Duodenal mucosa (tissue), 2 donors: Measurements from ENCODE around the gene ROR2.

Experiments
- H3K27ac ChIP-seq: one replicate; pipeline ENCODE4 v1.7.0; 2013; ENCODE audit warnings: low read depth, low read length
- H3K27me3 ChIP-seq, 2 donors: one replicate each; pipeline ENCODE4 v1.7.0; 2013; ENCODE audit warnings: low read length in 2 of 2, control low read depth in 1 of 2; ENCODE audit not compliant: insufficient read depth in 2 of 2, control insufficient read depth in 1 of 2
- H3K36me3 ChIP-seq, 2 donors: one replicate each; pipeline ENCODE4 v1.7.0; 2013; ENCODE audit warnings: low read length in 2 of 2, control low read depth in 1 of 2; ENCODE audit not compliant: insufficient read depth in 2 of 2, control insufficient read depth in 1 of 2
- H3K4me1 ChIP-seq, 2 donors: one replicate each; pipeline ENCODE4 v1.7.0; 2013; ENCODE audit warnings: low read length in 2 of 2, control low read depth in 1 of 2; ENCODE audit not compliant: insufficient read depth in 2 of 2, control insufficient read depth in 1 of 2
- H3K4me3 ChIP-seq, 2 donors: one replicate each; pipeline ENCODE4 v1.7.0; 2013; ENCODE audit warnings: low read length in 2 of 2, low read depth in 1 of 2
- H3K9ac ChIP-seq, 2 donors: one replicate each; pipeline ENCODE4 v1.7.0; 2013; ENCODE audit warnings: low read length in 2 of 2, low read depth in 1 of 2
- H3K9me3 ChIP-seq, 2 donors: one replicate each; pipeline ENCODE4 v1.7.0; 2013; ENCODE audit warnings: low read length in 2 of 2, control low read depth in 1 of 2; ENCODE audit not compliant: control insufficient read depth in 1 of 2

The ROR2 gene

DNA sequence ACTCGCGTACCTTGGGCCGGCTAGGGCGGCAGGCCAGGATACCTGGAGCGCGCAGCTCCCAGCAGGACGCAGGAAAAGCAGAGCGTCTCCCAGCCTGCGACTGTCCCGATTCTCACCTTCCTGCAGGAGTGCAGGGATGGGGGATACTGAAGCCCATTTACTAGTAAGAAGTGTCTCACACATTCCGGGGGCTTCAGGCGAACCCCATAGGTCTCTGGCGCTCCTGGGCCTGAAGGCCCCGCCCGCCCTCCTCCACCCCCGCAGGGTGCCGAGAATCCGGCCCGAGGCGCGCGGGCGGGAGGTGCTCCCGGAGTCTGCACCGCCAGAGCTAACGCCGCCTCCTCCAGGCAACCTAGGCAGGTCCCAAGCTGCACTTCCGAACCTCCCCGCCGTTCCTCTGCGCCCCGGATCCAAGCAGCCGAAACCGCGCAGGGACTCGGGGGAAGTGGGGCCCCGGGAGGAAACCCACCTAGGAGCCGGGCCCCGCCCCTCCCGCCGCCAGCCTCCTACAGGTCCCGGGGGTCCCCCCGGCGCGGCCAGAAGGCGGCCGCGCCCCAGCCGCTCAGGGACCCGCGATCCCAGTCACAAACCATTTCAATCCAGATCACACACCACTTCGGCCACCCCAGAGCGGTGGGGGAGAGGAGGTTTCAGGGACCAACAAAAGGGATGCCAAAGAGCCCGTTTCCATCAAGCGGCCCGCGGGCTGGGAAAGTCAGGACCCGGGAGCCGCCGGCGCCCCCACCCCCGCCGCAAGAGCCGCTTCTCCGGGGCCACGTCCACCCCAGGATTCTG, 1.2 kb downstream of the ROR2 start:
- Histone ChIP-seq H3K4me3 (peak overlapping the region; percentile 44 to 56), H3K27ac (peak overlapping the region; percentile 20), H3K36me3 (no peaks in the 10 kb centered on the region), H3K9ac (no peak overlapping the region), H3K27me3 (peaks cover 55 to 66% of the 10 kb centered on the region in 2 donors), H3K4me1 (peaks cover 3 to 10% of the 10 kb centered on the region in 2 donors), H3K9me3 (peaks cover 0 to 4% of the 10 kb centered on the region in 2 donors)

- Histone ChIP-seq H3K4me1 (peaks cover 3 to 10% of the 10 kb centered on the region in 2 donors), H3K9ac (no peak overlapping the region), H3K9me3 (peaks cover 0 to 4% of the 10 kb centered on the region in 2 donors), H3K4me3 (peak overlapping the region; percentile 44 to 56), H3K27ac (no peak overlapping the region), H3K27me3 (peaks cover 51 to 66% of the 10 kb centered on the region in 2 donors), H3K36me3 (no peaks in the 10 kb centered on the region)
Measured at GRCh38 chr9:91948101-91948596, 1.9 kb downstream of the ROR2 start.

- Histone ChIP-seq H3K9me3 (no peaks in the 10 kb centered on the region), H3K9ac (no peak overlapping the region), H3K4me3 (no peak overlapping the region), H3K27ac (no peak overlapping the region), H3K4me1 (peaks cover 3 to 10% of the 10 kb centered on the region in 2 donors), H3K36me3 (no peaks in the 10 kb centered on the region), H3K27me3 (peaks cover 51 to 58% of the 10 kb centered on the region in 2 donors)
Measured at GRCh38 chr9:91946653-91947488, 3.2 kb downstream of the ROR2 start.

GRCh38 chr9:91946196-91946595, 3.8 kb downstream of the ROR2 start:
- no peaks in the 10 kb centered on the region for H3K36me3 ChIP-seq
- H3K4me3 ChIP-seq: no peak overlapping the region
- peaks cover 49 to 51% of the 10 kb centered on the region in 2 donors for H3K27me3 ChIP-seq
- H3K9me3 ChIP-seq: no peaks in the 10 kb centered on the region
- no peak overlapping the region for H3K9ac ChIP-seq
- H3K4me1 ChIP-seq: peaks cover 3 to 10% of the 10 kb centered on the region in 2 donors
- H3K27ac ChIP-seq: no peak overlapping the region

GRCh38 chr9:91945277-91946085, 4.5 kb downstream of the ROR2 start:
- peak overlapping the region in 1 of 2 donors; percentile 22 for H3K4me3 ChIP-seq
- H3K9me3 ChIP-seq: no peaks in the 10 kb centered on the region
- H3K27ac ChIP-seq: peak overlapping the region; percentile 20
- peak overlapping the region in 1 of 2 donors; percentile 25 for H3K9ac ChIP-seq
- peaks cover 3 to 10% of the 10 kb centered on the region in 2 donors for H3K4me1 ChIP-seq
- H3K27me3 ChIP-seq: peaks cover 44 to 45% of the 10 kb centered on the region in 2 donors
- H3K36me3 ChIP-seq: no peaks in the 10 kb centered on the region

- Histone ChIP-seq H3K9me3 (no peaks in the 10 kb centered on the region), H3K27ac (no peak overlapping the region), H3K9ac (no peak overlapping the region), H3K4me1 (peaks cover 3 to 10% of the 10 kb centered on the region in 2 donors), H3K27me3 (peaks cover 41 to 42% of the 10 kb centered on the region in 2 donors), H3K4me3 (no peak overlapping the region), H3K36me3 (no peaks in the 10 kb centered on the region)
Measured at GRCh38 chr9:91944711-91945110, 5.3 kb downstream of the ROR2 start.

- no peak overlapping the region for H3K27ac ChIP-seq
Measured at GRCh38 chr9:91943478-91944470, 6.3 kb downstream of the ROR2 start.

GRCh38 chr9:91942201-91942600, 7.8 kb downstream of the ROR2 start:
- Histone ChIP-seq H3K9me3 (no peaks in the 10 kb centered on the region), H3K9ac (no peak overlapping the region), H3K27ac (no peak overlapping the region), H3K4me3 (no peak overlapping the region), H3K4me1 (peaks cover 0 to 5% of the 10 kb centered on the region in 2 donors), H3K36me3 (no peaks in the 10 kb centered on the region), H3K27me3 (peaks cover 21 to 23% of the 10 kb centered on the region in 2 donors)

More at GRCh38 chr9:91943478-91944470, 6.3 kb downstream of the ROR2 start:
- Histone ChIP-seq H3K27me3 (peaks cover 36% of the 10 kb centered on the region in 2 donors), H3K9ac (no peak overlapping the region), H3K36me3 (no peaks in the 10 kb centered on the region), H3K9me3 (no peaks in the 10 kb centered on the region), H3K4me1 (peaks cover 0 to 10% of the 10 kb centered on the region in 2 donors), H3K4me3 (no peak overlapping the region)

DNA sequence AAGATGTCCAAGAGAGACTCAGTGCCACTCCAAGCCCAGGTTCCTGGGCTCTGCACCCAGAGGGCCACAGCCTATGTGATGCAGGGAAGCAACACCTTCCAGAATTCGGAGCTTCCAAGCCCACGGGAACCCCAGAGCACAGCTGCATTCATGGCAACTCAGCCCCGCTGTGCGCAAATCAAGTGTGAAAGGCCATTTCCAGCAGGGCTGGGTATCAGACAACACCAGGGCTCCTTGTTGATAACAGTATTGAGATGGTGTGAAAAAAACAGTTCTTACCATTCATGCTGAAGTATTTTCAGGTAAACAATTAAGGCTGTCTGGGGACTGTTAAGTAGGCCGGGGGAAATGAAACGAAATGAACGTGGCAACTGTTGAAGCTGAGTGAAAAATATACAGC, 10.1 kb downstream of the ROR2 start:
- Histone ChIP-seq H3K36me3 (no peaks in the 10 kb centered on the region), H3K9ac (no peak overlapping the region), H3K9me3 (no peaks in the 10 kb centered on the region), H3K4me3 (no peak overlapping the region), H3K4me1 (no peaks in the 10 kb centered on the region), H3K27me3 (peaks cover 2 to 4% of the 10 kb centered on the region in 2 donors), H3K27ac (no peak overlapping the region)
